Stimulated activated CD8-positive, alpha-beta memory T cell treated with anti-CD3 and anti-CD28 coated beads, Interleukin-2, amount 100 ng/mL, for 1 hour (primary cell): ENCODE data around the gene PLA2G2C.

Experiments
- DNase-seq, 2 donors: peaks; one replicate each; pipeline ENCODE4 v3.0.0-alpha.2; 2020; ENCODE audit warnings: low read depth in 2 of 2

The PLA2G2C gene

DNA sequence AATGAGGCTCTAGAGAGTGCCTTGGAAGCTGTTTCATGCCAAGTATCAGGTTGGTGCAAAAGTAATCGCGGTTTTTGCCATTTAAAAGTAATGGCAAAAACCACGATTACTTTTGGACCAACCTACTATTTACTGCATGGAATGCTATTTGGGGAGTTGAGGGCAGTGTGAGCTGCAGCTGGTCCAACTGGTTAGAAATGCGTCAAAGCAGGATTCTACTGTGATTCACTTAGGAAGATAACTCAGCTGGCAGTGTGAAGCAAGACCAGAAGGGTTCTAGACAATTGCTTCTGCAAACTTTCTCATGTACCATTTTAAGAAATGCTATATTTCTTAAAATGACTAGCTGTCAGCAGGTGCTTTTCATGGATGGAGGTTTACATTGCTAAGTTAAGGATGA is 21.2 kb upstream of the PLA2G2C start:
- DNase-seq: no peak

GRCh38 chr1:20202166-20202565 is 15.8 kb upstream of the PLA2G2C start:
- no peak for DNase-seq

GRCh38 chr1:20200966-20201365 is 14.6 kb upstream of the PLA2G2C start:
- no peak for DNase-seq

- no peak for DNase-seq
Observed at GRCh38 chr1:20199840-20200239, 13.5 kb upstream of the PLA2G2C start.

DNA sequence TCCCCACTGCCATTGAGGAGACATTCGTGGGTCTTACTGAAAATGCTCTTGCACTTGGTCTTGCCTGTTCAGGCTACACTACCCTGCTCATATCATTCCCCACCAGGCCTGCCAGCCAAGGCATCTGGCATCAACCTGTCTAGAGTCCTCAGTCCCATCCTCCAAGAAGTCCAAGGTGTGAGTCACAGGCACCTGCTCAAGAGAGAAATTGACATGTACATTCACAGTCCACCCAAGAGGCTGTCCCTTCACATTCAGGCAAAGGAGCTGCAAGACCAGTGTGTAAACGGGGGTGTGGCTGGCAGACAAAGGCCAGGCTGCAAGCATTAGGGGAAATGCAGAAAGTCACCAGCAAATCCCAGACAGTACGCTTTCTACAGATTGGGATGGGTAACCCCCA is 13.1 kb upstream of the PLA2G2C start:
- DNase-seq: no peak

- no peak for DNase-seq
Observed at GRCh38 chr1:20198918-20199317, 12.6 kb upstream of the PLA2G2C start.

DNA sequence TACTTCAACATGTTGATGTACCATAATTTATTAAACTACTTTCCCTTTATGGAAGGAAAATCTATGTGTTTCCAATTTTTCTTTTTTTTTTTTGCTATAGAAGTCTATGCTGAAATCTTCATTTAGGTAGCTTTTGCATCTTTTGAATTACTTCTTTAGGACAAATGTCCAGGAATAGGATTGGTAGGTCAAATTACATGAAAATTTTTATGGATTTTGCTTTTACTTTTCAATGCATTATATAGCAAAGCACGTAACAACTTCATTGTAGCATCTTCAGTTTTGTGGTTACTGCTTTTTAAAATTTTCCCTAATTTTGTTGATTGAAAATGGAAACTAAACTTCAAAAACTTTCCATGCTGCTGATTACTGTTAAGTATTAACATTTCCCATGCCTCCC is 12.0 kb upstream of the PLA2G2C start:
- DNase-seq: no peak

DNA sequence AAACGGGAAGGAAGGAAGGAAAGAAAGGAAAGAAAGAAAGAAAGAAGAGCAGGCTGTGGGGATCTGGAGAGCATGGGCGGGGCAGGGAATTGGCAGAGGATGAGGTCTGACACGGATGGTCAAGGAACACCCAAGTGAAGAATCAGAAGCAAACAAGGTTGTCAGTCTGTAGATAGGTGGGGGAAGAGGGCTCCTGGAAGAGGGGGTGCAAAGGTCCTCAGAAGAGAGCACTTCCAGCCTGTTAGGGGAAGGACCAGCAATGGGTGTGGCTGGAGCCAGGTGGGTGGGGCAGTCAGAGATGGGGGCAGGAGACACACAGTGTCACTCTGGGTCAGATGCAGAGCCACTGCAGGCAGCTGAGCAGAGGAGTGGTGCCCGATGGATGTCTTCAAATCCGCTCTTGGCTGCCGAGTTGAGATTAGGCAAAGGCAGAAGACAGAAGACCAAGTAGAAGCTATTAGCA is 11.0 kb upstream of the PLA2G2C start:
- no peak for DNase-seq

- DNase-seq: no peak
Observed at GRCh38 chr1:20195462-20195780, 9.1 kb upstream of the PLA2G2C start.

GRCh38 chr1:20194757-20195461 is 8.6 kb upstream of the PLA2G2C start:
- peak; percentile 44 to 51 for DNase-seq

DNA sequence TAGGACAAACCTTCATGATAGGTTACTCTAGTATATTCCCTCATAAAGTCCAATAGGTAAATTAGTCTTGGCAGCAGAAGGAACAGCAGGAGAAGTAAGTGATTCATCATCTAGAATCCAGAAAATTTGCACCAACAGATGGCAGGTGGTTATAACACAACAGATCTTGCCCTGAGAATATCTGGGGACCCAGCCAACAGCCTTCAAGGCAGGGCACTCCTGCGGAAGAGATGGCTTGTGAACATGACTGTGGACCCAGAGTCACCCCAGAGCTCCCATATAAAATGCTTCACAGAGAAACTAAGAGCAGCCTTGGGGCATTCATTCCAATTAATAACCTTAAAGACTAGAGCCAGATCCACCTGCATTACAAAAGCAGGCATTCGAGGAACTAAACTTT is 7.9 kb upstream of the PLA2G2C start:
- no peak for DNase-seq

DNA sequence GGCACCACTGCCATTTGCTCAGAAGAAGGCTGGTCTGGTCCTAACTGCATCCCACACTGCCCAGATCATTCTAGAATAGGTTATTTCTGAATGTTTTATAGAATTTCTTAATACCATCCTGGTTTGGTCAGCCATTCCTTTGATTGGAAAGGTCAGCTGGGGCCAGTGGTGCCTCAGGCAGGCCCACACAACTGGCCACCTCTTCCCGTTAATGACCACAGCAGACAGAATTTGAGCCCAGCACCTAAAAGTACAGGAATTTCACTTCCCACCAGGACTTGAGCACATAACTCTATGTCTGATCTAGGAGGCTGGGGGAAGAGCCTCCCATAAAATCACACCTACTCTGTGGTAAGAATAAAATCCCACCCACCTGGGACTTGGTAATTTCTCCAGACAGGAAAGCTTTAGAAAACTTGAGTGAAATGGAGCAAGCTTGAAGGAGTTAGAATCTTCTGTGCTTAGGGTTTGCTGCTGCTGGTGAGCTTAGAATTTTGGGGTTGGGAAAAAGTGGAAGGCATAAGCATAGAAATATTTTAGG is 6.6 kb upstream of the PLA2G2C start:
- no peak for DNase-seq

DNA sequence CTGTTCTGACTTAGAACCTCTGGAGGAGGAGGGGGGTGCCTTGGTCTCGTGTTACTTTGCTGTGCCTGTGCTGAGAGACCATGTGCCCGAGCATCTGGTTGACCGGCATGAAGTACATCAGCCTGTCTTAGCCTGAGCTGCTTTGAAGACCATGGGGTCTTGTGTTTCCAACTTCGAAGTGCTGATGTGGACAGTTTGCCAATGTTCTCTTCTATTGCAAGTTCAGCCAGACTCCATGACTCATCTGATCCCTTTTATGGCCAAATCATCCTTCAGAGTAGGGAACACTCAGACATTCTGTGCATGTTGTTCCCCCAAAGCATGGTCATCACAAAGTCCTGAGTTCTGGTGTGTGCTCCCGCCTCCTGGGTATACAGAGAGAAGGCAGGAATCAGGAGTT is 6.0 kb upstream of the PLA2G2C start:
- no peak for DNase-seq

DNA sequence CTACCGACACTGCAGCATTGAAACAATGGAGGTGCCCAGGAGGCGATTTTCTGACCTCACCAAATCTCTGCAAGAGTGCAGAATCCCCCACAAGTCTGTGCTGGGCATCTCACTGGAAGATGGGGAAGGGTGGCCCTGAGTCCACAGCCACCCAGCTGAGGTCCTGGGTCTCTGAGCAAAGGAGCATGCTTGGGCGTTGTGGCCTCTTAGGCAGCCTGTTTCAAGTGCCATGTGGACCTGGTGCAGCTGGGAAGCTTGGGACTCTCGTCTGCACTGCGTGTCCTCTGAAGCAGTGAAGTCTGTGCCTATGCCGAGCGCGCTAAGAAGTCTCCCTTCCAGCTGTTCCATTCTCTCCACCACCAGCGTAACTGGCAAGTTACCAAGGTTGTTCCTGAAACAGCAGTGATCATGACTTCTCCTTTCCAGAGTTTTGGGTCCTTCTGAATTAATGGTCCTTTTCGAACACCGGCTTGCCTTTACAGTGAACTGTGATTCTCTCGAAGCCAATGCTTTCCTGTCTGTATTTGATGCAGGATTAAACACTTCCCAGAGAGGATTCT is 5.0 kb upstream of the PLA2G2C start:
- DNase-seq: no peak

- DNase-seq: no peak
Observed at GRCh38 chr1:20190256-20191160, 4.2 kb upstream of the PLA2G2C start.

DNA sequence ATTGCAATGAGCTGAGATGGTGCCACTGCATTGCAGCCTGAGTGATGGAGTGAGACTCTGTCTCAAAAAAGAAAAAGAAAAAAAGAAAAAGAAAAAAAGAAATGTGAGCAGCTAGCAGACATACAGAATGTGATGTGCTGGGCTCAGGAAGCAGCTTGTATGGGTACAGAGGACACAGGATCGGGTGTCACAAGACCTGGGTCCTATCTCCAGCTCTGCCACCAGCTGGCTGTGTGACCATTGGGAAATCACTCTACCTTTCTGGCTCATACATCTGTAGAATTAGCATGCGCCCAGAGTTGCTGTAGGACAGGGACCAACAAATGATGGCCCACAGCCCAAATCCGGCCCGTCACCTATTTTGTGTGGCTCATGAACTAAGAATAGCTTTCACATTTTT is 3.3 kb upstream of the PLA2G2C start:
- DNase-seq: no peak

- no peak for DNase-seq
Observed at GRCh38 chr1:20188455-20188817, 2.1 kb upstream of the PLA2G2C start.

GRCh38 chr1:20187813-20188454 is 1.6 kb upstream of the PLA2G2C start:
- no peak for DNase-seq

DNA sequence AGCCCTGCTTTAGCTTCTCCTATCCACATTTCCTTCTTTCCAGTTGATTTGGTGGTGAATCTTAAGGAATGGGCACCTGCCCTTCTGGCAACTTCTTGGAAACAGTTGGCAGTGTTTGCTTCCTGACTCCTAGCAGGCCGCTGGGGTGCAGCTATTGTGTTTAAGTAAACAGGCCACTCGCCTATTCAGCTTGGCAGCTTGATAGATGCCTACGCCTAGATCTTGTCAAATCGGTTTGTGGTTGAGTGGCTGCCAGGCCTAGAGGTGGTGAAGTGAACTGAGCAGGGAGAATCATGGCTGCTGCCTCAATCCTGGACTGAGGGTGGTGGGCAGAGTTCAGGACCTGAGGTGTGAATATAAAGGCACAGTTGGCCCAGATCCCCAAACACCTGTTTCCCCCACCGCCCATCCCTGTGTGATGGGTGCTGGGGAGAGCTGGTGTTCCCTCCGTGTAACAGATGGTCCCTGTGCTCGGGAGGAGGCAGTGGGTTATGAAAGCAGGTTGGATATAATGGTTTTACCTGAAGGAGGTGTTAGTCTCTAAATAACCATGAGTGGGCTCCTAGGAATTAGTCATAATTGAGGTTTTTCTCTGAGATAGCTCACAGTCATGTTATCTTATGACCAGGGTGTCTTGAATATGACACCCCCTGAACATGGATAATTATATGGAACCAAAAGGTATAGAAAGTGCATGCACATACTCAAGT is 940 bp upstream of the PLA2G2C start:
- no peak for DNase-seq

- peak in 1 of 2 donors; percentile 15 for DNase-seq
Observed at GRCh38 chr1:20184997-20185833, 1.1 kb downstream of the PLA2G2C start.

GRCh38 chr1:20184481-20184900 is 1.8 kb downstream of the PLA2G2C start:
- no peak for DNase-seq
